Endothelial cell of umbilical vein (primary cell): ENCODE data around the gene RAPGEF6.

ENCODE experiments used
- CTCF ChIP-seq, 2 donors: IDR thresholded peaks; 1 replicate in 1 of 2; 2 replicates in 1 of 2; pipeline ENCODE4 v1.5.1; 2011; ENCODE audit warnings: low read length in 2 of 2, mild to moderate bottlenecking in 2 of 2, moderate library complexity in 2 of 2, control low read depth in 1 of 2, inconsistent platforms in 1 of 2, low read depth in 1 of 2; ENCODE audit not compliant: insufficient read depth in 1 of 2; ENCODE audit errors: extremely low read depth in 1 of 2
- JUN ChIP-seq: IDR thresholded peaks from 2 replicates; pipeline ENCODE4 v1.6.1; 2011; ENCODE audit warnings: borderline replicate concordance, low read depth; ENCODE audit not compliant: insufficient read length, insufficient read depth
- MYC ChIP-seq: IDR thresholded peaks from one replicate; pipeline ENCODE4 v1.6.1; 2011; ENCODE audit warnings: mild to moderate bottlenecking, low read depth, low read length
- POLR2A ChIP-seq: IDR thresholded peaks from 2 replicates; pipeline ENCODE4 v1.6.1; 2012; ENCODE audit warnings: low read depth, mild to moderate bottlenecking, control low read depth, low read length
- POLR2AphosphoS5 ChIP-seq: IDR thresholded peaks from 2 replicates; pipeline ENCODE4 v1.6.1; 2012; ENCODE audit warnings: low read depth, mild to moderate bottlenecking, control low read depth, low read length, moderate library complexity; ENCODE audit not compliant: insufficient read depth

- no peak for TF ChIP-seq CTCF (IDR thresholded peaks at IDR 0.05; ENCODE audit: extremely low read depth in 1 of 2, insufficient read depth in 1 of 2, low read depth in 1 of 2, low read length in 2 of 2)
- TF ChIP-seq JUN = no peak
- TF ChIP-seq POLR2AphosphoS5 = no peak
- no peak for TF ChIP-seq POLR2A
- TF ChIP-seq MYC = no peak
Observed at GRCh38 chr5:131505237-131505908, 129.7 kb downstream of the RAPGEF6 start.
